HG02678 (cell line): ENCODE measurements around the gene MOGAT2.

Source experiments
- ATAC-seq: cut with Tn5 transposase; IDR thresholded peaks from one replicate; pipeline ENCODE4 v1.9.1; 2021; ENCODE audit warnings: mild to moderate bottlenecking, moderate library complexity; ENCODE audit not compliant: unreplicated experiment

MOGAT2 gene

DNA sequence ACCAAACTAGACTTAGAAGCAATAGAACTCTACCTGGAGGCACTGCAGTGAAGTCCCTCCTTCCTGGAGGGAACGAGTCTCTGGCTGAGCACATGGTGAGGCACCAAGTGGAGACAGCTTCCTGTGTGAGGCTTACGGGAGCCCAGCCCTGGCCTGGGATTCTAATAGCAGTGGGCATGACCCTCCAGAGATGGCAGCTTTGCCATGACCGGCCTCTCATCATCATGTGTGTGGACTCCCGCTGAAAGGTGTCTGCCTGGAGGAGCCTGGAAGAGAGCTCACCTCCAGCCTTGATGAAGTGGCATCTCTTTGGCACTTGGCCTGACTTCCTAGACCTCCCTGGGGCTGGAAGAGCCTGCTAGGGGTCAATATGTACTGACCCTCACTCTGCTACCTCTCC, 58.9 kb downstream of the MOGAT2 start:
- ATAC-seq, result no peak

DNA sequence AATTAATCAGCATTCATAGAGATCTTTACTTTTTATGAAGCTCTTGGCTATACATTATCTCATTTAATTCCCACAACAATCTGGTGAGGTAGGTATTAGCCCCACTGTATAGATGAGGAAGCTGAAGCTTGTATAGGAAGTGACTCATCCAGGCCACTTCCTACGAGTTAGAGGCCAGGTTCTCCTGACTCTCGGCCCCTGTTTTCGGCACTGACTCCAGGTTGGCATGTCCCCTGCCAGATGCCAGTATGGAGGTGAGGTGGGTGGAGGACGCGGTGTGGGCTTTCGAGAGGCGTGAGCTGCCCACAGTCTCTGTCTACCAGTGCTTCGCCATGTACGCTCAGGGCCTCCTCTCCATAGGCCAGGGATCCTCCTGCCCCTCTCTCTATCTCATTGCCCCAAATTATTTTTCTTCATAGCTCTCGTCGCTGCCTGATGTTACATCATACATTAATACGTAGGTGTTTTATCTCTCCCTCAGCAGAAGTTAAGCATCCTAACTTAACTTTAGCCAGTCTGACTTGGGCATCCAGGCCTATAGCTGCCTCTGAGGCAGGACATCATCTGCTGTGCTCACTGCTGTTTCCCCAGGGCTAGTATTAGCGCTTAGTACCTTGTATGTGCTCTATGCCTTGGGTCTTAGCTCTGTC, 59.9 kb downstream of the MOGAT2 start:
- no peak for ATAC-seq

DNA sequence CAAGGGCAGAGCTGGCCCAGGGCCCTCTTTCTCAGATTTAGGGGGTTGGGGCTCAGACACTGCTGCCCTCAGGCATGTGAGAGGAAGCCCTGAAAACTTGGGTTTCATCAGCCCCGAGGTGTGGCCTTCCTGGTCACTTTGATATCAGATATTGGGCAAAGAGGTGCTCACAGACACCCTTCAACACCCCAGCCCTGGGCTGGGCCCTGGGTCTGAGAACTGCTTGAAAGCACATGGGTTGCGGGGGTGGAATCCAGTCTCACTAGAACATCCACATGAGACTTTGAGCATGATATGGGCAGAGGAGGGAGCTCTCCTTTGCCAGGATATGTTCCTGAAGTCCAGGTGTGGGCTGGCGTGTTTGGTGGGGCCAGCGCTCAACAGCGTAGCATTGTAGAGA, 61.3 kb downstream of the MOGAT2 start:
- ATAC-seq, result no peak

DNA sequence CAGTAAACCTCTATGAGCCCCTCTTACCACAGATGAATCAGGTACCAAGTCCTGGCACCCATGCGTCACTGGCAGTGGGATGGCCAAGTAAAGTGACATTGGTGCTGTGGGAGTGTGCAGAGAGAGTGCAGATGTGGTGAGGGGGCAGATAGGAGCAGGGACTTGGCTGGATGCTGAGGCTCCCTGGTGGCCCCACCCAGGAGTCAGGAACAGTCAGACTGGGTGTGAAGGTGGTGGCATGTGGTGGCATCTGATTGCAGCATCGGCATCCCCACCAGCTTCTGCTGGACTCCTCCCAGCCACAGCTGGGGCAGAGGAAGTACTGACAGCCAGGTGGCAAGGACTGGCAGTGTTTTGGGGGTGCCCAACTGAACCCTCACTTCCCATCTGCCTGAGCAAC, 62.3 kb downstream of the MOGAT2 start:
- no peak for ATAC-seq

GRCh38 chr11:75780888-75781287, 63.2 kb downstream of the MOGAT2 start:
- ATAC-seq, result no peak

- no peak for ATAC-seq
Observed at GRCh38 chr11:75781296-75781695, 63.7 kb downstream of the MOGAT2 start.

DNA sequence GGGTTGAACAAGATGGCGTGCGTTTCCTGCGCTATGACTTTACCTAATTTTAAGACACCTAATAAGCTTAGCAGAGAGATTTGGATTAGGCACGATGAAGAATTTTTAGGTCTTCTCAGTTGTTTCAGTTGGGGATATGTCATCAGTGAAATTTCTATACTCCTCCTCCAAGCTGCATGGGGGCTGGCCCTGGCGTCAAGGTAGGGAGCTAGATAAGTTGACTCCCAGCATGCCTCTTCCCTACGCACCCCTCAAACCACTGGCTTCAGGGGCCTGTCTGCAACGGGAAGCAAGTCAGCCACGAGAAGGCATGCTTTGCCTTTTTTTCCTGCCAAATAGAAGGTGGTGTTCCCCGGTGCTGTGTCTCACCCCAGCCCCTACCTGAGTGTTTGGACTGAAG, 64.2 kb downstream of the MOGAT2 start:
- ATAC-seq, result no peak
